Measurements from ENCODE around the gene MRAP. TPM values are rescaled to one million over a fixed set of nuclear protein-coding genes. Genes with fewer than 3 reads are reported as not detected.

The MRAP gene
- total RNA-seq, 1 experiment from 2014 or later = not detected

GRCh38 chr21:32330784-32331311 is 32.2 kb downstream of the MRAP start:
- Histone ChIP-seq H3K4me1 (ENCODE audit: insufficient read depth, low read length, poor library complexity, severe bottlenecking) (peaks cover 4% of the 10 kb centered on the region), H3K9me3 (ENCODE audit: low read depth, low read length, poor library complexity, severe bottlenecking) (no peaks in the 10 kb centered on the region), H3K27ac (ENCODE audit: low read depth, low read length, poor library complexity, severe bottlenecking) (no peak overlapping the region), H3K4me3 (ENCODE audit: low read depth, low read length, poor library complexity, severe bottlenecking) (no peak overlapping the region), H3K36me3 (ENCODE audit: insufficient read depth, low read length, poor library complexity, severe bottlenecking) (peaks cover 88% of the 10 kb centered on the region), H3K27me3 (replicated peaks; ENCODE audit: insufficient read depth, low read depth, low read length, poor library complexity) (no peaks in the 10 kb centered on the region)
- CTCF ChIA-PET = no interaction called here
- no peak for DNase-seq (ENCODE audit: low spot score)
- POLR2A ChIA-PET (ENCODE audit: low non-redundant PET) = interaction anchor here (0.5 kb wide), 1 partner anchor 115 kb away, joined by 3 read pairs; no protein-coding TSS in a partner anchor
- no peak for TF ChIP-seq EZH2 (IDR thresholded peaks at IDR 0.05; ENCODE audit: borderline replicate concordance, low read depth, low read length, poor library complexity, severe bottlenecking)
- TF ChIP-seq, protein P1, sequence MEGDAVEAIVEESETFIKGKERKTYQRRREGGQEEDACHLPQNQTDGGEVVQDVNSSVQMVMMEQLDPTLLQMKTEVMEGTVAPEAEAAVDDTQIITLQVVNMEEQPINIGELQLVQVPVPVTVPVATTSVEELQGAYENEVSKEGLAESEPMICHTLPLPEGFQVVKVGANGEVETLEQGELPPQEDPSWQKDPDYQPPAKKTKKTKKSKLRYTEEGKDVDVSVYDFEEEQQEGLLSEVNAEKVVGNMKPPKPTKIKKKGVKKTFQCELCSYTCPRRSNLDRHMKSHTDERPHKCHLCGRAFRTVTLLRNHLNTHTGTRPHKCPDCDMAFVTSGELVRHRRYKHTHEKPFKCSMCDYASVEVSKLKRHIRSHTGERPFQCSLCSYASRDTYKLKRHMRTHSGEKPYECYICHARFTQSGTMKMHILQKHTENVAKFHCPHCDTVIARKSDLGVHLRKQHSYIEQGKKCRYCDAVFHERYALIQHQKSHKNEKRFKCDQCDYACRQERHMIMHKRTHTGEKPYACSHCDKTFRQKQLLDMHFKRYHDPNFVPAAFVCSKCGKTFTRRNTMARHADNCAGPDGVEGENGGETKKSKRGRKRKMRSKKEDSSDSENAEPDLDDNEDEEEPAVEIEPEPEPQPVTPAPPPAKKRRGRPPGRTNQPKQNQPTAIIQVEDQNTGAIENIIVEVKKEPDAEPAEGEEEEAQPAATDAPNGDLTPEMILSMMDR (conservative IDR thresholded peaks at IDR 0.05; ENCODE audit: low read depth, low read length) = no peak
- BruUV-seq (replicated peaks) = no TSS peak
- intact Hi-C loops (cut with micrococcal nuclease; ENCODE audit: unreplicated experiment) = no loop called here

- ChIA-PET CTCF (no interaction called here), POLR2A (ENCODE audit: low non-redundant PET) (no interaction called here)
- peaks cover 85% of the 10 kb centered on the region for H3K36me3 ChIP-seq (ENCODE audit: insufficient read depth, low read length, poor library complexity, severe bottlenecking)
These were observed 33.0 kb downstream of the MRAP start for GRCh38 chr21:32331444-32332305.

DNA sequence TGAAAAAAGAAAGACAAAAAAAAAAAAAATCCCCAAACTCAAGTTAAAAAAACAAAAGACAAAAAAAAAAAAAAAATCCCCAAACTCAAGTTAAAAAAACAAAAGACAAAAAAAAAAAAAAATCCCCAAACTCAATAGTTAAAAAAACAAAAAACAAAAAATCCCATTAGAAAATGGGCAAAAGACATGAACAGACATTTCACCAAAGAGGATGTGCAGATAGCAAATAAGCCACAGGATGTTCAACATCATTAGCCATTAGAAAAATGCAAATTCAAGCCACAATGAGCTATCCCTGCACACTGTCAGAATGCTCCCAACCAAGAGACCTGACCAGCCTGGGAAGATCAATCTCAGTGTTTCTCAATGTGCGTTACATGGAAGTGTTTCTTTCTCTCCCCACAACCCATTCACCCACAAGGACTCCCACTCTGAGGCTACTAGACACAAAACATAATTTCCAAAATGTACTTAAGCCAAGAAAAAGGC is 33.9 kb downstream of the MRAP start:
- ChIA-PET POLR2A (ENCODE audit: low non-redundant PET) (no interaction called here), CTCF (no interaction called here)
- Histone ChIP-seq H3K9me3 (ENCODE audit: low read depth, low read length, poor library complexity, severe bottlenecking) (no peaks in the 10 kb centered on the region), H3K27ac (ENCODE audit: low read depth, low read length, poor library complexity, severe bottlenecking) (no peak overlapping the region), H3K4me3 (ENCODE audit: low read depth, low read length, poor library complexity, severe bottlenecking) (no peak overlapping the region), H3K36me3 (ENCODE audit: insufficient read depth, low read length, poor library complexity, severe bottlenecking) (peaks cover 86% of the 10 kb centered on the region), H3K4me1 (ENCODE audit: insufficient read depth, low read length, poor library complexity, severe bottlenecking) (peaks cover 4% of the 10 kb centered on the region), H3K27me3 (replicated peaks; ENCODE audit: insufficient read depth, low read depth, low read length, poor library complexity) (no peaks in the 10 kb centered on the region)
- TF ChIP-seq EZH2 (IDR thresholded peaks at IDR 0.05; ENCODE audit: borderline replicate concordance, low read depth, low read length, poor library complexity, severe bottlenecking) = no peak
- intact Hi-C loops (cut with micrococcal nuclease; ENCODE audit: unreplicated experiment) = no loop called here
- DNase-seq (ENCODE audit: low spot score) = no peak
- no TSS peak for BruUV-seq (replicated peaks)

More at GRCh38 chr21:32331444-32332305, 33.0 kb downstream of the MRAP start:
- H3K27ac ChIP-seq (ENCODE audit: low read depth, low read length, poor library complexity, severe bottlenecking) = no peak overlapping the region
- intact Hi-C loops (cut with micrococcal nuclease; ENCODE audit: unreplicated experiment) = no loop called here
- no peak overlapping the region for H3K4me3 ChIP-seq (ENCODE audit: low read depth, low read length, poor library complexity, severe bottlenecking)
- no peak for DNase-seq (ENCODE audit: low spot score)
- BruUV-seq (replicated peaks) = no TSS peak
- H3K4me1 ChIP-seq (ENCODE audit: insufficient read depth, low read length, poor library complexity, severe bottlenecking) = peaks cover 4% of the 10 kb centered on the region
- TF ChIP-seq, protein P1 (conservative IDR thresholded peaks at IDR 0.05; ENCODE audit: low read depth, low read length) = no peak
- TF ChIP-seq EZH2 (IDR thresholded peaks at IDR 0.05; ENCODE audit: borderline replicate concordance, low read depth, low read length, poor library complexity, severe bottlenecking) = no peak
- H3K9me3 ChIP-seq (ENCODE audit: low read depth, low read length, poor library complexity, severe bottlenecking) = no peaks in the 10 kb centered on the region
- H3K27me3 ChIP-seq (replicated peaks; ENCODE audit: insufficient read depth, low read depth, low read length, poor library complexity) = no peaks in the 10 kb centered on the region

All from A673 (cell line).